Fibroblast of mammary gland (primary cell): Measurements from ENCODE around the gene ENDOV.

Experiments
- DNase-seq: peaks from one replicate; pipeline ENCODE4 v3.0.0-alpha.2; 2010; ENCODE audit warnings: low read depth
- H3K4me3 ChIP-seq: 2 replicates; pipeline ENCODE4 v1.5.1; 2011; ENCODE audit warnings: low read depth, mild to moderate bottlenecking, low read length, moderate library complexity; ENCODE audit not compliant: control insufficient read depth
- TF ChIP-seq, protein P1 (sequence below): conservative IDR thresholded peaks from 2 replicates; pipeline ENCODE4 v1.5.1; 2011; ENCODE audit warnings: low read depth, low read length, inconsistent platforms; ENCODE audit not compliant: control insufficient read depth, insufficient read depth

The ENDOV gene

DNA sequence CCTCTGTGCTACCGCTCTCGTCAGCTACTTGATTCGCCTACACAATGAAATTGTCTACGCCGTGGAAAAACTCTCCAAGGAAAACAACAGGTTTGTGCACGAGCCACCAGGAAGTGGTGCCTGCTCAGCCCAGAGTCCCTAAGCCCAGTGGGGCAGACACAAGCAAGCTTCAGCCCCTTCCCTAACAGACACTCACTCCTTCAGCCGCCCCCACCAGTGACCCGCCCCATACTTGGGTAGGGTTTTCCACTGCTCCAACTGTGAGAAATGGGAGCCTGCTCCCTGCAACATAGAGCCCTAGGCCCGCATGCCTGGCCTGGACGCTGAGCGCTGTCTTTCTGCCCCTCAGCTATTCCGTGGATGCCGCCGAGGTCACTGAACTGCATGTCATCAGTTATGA lies 28.6 kb upstream of the ENDOV start:
- TF ChIP-seq, protein P1, sequence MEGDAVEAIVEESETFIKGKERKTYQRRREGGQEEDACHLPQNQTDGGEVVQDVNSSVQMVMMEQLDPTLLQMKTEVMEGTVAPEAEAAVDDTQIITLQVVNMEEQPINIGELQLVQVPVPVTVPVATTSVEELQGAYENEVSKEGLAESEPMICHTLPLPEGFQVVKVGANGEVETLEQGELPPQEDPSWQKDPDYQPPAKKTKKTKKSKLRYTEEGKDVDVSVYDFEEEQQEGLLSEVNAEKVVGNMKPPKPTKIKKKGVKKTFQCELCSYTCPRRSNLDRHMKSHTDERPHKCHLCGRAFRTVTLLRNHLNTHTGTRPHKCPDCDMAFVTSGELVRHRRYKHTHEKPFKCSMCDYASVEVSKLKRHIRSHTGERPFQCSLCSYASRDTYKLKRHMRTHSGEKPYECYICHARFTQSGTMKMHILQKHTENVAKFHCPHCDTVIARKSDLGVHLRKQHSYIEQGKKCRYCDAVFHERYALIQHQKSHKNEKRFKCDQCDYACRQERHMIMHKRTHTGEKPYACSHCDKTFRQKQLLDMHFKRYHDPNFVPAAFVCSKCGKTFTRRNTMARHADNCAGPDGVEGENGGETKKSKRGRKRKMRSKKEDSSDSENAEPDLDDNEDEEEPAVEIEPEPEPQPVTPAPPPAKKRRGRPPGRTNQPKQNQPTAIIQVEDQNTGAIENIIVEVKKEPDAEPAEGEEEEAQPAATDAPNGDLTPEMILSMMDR: no peak

DNA sequence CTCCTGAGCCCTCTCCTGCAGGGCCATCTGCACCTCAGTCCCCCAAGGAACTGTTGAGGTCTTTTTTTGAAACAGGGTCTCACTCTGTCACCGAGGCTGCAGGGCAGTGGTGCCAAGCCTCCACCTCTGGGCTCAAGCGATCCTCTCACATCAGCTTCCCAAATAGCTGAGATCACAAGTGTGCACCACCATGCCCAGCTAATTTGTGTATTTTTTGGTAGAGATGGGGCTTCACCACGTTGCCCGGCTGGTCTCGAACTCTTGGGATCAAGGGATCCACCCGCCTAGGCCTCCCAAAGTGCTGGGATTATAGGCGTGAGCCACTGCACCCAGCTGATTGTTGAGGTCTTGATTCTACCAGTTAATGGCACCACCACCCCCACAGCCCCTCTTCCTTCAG lies 27.9 kb upstream of the ENDOV start:
- H3K4me3 ChIP-seq: no peak overlapping the region
- TF ChIP-seq, protein P1: no peak
- no peak for DNase-seq

More for the DNA sequence above, 28.6 kb upstream of the ENDOV start:
- no peak overlapping the region for H3K4me3 ChIP-seq
- DNase-seq: no peak

DNA sequence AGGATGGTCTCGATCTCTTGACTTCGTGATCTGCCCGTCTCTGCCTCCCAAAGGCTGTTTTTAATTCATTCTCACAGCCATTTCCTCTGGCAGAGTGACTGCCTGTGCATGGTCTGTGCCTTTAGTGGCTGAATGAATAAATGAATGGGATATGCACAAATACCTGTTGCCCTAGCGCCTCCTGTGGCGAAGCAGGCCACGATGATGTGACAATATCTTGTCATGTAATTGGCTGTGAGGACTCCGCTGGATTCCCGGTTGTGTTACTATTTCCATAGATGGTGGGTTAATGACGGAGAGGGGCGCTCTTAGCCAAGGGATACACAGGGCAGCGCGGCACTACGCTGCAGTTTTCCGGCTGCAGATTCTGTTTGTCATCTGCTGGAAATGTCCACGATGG lies 26.8 kb upstream of the ENDOV start:
- TF ChIP-seq, protein P1: no peak
- no peak for DNase-seq
- no peak overlapping the region for H3K4me3 ChIP-seq

DNA sequence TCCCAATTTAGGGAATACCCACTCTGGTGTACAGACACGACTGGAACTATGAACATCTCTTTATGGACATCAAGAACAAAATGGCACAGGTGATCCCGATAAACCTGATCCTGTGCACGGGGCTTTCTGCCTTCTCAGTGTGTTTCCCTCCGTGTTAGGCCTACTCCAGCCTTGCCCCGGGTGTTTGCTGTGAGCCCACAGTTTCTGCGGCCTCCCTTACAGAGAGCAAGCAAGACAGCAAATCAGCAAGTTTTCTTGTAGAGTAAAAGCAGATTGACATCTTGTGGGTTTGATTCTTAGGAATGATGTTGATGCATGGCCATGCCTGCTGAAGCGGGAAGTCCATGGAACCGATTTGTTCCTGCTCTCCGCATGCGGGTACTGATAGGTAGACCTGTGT lies 26.4 kb upstream of the ENDOV start:
- no peak overlapping the region for H3K4me3 ChIP-seq
- TF ChIP-seq, protein P1: no peak
- DNase-seq: no peak

DNA sequence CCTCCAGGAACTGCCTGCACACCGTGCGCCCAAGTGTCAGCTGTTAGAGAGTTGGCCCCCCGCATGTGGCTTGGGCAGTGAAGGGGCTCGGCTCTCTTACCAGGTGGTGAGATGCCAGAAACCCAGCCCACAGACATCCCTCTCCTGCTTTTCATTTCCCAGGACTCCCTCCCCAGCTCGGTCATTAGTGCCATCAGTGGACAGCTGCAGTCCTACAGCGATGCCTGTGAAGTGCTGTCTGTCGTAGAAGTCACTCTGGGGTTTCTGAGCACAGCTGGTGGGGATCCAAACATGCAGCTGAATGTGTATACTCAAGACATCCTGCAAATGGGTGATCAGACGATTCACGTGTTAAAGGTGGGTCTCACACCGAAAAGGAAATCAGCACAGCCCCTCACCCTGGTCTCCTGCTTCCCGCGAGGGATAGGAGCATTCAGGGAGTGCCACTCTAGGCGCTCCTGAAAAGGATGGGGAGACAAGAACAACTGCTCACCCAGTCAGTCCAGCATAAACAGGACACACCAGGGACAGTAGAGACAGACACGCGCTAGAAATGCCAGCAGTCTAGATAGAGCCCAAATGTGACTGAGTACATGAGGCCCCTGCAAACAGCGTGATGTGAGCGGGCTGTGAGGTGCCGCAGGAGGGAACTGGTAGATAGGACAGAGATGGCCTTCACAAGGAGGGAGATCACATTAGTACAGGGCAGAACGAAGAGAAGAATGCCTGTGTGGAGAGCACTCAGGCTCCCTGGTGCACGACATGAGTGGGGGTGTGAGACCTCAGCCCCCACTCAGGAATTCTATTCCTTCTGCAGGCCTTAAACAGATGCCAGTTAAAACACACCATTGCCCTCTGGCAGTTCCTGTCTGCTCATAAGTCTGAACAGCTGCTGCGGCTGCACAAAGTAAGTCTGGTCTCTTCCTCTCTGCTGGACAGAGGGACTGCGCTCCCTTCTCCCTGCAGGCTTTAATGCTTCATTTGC lies 25.7 kb upstream of the ENDOV start:
- TF ChIP-seq, protein P1: no peak

DNA sequence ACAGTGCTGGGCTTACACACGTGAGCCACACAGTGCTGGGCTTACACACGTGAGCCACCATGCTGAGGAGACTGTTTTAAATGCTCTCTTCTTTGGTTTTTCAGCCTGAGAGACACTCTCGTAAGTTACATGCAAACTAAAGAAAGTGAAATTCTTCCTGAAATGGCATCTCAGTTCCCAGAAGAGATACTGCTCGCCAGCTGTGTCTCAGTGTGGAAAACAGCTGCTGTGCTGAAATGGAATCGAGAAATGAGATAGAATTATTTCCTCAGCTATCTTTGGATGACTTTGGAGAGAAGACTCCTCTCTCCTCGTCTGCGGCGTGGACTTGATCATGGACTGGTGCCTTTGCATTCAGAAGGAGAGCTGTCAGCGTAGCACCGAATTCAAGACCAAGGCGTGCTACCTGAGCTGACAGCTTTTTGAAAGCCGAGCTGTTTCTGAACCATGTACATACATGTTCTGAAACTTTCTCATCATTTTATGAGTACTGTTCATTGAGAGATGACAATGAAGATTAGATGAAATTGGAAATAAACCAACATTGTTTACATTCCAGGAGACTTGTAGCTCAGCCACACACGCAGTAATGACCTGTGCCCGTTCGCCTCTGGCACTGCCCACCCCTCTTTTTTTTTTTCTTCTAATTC lies 21.6 kb upstream of the ENDOV start:
- no peak overlapping the region for H3K4me3 ChIP-seq
- TF ChIP-seq, protein P1: no peak
- no peak for DNase-seq

More for the DNA sequence above, 25.7 kb upstream of the ENDOV start:
- H3K4me3 ChIP-seq: no peak overlapping the region
- no peak for DNase-seq
